CD4-positive, alpha-beta T cell treated with Interferon gamma for 1 hour (primary cell): Measurements from ENCODE around the gene PRR23E.

Experiments
- DNase-seq: peaks from one replicate; pipeline ENCODE4 v3.0.0-alpha.2; 2020

PRR23E gene

DNA sequence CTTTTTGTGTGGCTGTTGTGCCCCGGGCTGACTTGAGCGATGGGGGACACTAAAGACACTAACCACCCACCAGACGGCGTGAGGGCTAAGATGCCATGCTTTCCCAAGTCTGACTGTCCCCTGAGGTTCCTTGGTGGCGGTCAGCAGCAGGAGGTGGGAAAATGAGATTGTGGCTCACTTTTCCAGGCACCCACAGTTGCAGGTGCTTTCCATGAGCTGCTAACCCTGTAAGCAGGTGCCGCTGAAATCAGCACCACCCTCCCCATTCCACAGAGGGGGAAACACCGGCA lies 17.7 kb downstream of the PRR23E start:
- no peak for DNase-seq

DNA sequence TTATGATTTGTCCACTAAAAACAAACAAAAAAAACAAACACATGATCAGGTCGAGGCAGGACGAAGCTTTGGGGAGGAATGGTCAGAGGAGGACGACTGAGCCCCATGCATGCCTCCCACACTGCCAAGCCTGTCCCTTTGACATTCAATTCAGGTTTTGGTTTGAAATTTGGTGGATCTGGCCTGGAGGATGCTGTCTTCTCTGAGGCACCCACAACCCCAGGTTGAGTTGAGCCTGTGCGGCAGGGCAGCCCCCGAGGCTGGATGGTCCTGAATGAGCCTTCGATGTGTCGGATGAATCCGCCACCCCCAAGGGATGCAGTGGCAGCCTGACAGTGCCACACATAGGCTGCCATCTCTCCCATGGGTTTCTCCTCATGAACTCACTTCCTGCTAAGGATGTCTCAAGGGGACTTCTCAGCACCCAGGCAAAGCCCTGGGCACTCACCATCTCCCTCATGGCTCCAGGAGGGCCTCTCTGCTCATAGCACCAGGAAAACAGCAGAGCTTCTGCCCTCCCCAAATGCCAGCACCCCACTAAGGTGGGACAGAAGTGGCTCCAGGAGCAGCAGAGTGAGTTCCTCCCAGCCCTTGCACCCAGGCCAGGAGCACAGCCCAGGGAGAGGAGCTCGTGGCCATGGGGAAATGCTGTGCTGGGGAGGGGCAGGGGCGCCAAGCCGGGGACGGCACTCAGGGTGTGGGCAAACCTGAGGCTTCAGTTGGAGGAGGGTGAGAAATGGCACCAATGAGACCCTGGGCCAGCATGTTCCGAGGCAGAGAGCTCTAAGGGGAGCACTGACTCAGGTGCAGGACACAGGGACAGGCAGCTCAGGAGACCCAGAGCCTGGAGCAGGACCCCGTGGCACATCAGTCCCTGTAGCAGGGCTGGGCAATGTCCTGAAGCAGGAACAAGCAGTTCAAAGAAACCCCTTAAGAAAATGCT lies 18.5 kb downstream of the PRR23E start:
- no peak for DNase-seq

DNA sequence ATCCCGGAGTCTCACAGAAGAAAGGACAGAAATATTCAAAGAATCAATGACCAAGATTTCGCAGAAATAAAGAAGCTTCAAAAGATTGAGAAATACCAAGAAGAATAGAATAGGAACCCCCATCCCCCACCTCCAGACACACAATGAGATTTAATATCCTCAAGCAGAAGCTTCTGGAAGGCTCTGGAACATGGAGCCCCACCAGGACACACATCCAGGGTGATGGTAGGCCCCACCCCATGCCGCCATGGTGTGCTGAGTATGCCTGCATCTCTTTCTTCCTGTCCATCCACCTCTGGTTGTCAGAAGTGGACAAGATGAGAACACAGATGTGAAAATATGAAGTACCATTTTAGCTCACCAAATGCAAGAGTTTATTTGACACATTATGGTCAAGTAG lies 19.3 kb downstream of the PRR23E start:
- DNase-seq: no peak

DNA sequence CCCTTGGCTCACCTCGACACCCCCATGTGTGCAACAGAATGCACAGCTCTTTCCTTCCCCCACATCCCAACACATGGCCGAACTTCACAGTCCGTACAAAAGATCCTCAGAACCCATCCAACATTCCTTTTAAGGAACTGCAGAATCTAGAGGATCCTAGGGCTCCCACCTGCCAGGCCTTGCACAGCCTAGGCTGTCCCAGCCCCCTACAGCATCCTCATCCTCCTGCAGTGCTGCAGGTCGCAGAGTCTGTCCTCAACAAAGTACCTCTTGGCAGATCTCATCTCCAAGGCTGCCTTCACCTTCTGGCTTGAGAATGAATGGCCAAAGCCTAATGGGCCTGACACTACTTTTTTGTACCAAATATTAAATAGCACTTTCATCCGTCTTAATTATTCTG lies 19.8 kb downstream of the PRR23E start:
- no peak for DNase-seq

DNA sequence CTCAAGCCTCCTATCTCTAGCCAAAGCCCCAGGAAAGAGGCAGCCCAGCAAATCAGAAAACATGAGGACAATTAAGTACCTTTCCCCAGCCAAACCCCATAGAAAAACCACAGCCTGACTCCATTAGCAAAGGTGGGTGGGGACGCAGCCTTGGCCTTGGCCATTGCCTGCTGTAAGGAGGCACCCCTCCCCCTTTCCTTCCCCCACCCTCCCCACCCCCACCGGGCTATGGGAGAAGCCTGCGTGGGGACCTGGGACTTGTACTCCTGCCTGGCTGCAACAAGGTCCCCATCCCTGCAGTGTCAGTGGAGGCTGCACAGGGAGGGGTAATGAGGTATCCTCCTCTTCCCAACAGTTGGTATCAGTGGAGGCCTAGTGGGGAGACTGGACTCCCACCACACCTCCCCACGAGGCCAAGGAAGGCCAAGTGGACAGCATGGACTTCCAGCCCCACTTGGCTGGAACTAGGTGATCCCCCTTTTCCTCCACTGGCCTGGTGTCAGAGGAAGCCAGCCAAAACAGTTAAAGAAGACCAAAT lies 20.5 kb downstream of the PRR23E start:
- DNase-seq: no peak

DNA sequence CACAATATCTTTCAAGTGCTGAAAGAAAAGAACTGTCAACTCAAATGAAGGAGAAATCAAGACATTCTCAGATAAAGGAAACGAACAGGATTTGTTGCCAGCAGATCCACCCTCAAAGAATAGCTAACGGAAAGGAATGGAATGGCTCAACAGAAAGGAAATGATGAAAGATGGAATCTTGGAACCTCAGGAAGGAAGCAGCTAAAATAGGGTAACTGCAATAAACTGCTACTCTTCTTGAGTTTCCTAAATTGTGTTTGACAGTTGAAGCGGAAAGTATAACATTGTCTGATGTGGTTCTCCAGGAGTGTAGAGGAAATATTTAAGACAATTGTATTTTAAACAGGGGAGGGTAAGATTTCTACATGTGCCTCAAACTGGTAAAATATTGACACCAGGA lies 22.0 kb downstream of the PRR23E start:
- DNase-seq: no peak

DNA sequence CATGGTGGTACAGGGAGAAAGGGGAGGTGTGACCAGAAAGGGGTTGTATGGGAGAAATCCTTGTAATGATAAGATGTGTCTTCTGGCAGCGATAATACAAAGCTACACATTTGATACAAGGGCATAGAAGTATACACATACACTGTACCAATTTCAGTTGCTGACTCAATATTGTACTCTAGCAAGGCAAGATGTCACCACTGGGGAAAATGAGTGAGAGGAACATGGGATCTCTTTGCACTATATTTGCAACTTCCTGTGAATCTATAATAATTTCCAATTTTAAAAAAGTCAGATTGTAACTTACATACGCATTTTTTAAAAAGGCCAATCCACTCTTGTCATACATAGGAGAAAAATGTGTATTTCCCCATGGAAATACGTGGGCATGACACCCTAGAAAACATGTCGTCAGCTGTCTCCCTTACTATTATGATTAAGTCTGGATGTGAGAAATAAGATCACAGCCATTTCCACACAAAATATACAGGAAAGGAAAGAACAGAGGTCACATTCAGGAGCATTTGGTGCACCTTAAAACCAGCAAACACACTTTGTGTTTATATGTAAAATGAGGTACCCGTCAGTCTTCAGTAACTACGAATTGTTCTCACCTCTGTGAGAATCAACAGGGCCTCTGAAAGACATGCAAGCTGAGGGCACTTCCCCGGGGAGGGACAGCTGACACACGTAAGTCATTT lies 22.9 kb downstream of the PRR23E start:
- DNase-seq: no peak

DNA sequence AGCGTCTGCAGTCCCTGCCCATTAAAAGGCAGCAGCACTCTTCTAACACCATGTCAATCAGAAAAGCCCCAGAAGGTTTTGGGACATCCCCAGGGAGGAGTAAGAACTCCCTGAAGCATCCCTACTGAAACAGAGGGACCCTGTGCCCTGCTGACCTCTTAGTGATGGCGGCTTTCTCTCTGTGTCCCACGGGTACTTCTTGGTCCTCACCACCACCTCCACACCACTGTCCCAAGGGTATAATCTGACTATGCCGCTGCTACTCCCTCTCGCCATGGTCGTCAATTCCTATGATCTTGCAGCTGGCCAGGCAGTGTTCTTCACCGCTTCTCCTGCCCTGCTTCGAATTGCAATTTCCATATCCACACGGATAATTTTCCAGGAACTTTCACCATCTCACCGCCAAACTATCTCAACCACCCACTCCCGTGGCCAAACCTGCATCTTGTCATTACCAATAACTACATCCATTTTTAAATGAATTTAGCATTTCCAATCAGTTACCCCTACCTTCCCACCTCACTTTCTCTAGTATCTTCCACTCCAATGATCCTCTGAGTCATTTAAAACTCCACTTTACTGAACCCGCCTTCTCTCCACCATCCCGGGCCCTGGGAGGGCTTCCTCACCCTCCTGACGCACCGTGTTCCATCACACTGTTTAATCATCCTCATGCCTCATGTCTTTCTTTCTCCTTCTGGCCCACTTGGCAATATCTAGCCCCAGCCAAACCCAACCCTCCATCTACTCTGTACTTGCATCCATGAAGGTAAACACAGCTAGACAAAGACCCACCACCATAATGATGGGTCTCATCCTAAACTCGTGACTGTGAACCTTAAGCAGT lies 23.7 kb downstream of the PRR23E start:
- DNase-seq: no peak

DNA sequence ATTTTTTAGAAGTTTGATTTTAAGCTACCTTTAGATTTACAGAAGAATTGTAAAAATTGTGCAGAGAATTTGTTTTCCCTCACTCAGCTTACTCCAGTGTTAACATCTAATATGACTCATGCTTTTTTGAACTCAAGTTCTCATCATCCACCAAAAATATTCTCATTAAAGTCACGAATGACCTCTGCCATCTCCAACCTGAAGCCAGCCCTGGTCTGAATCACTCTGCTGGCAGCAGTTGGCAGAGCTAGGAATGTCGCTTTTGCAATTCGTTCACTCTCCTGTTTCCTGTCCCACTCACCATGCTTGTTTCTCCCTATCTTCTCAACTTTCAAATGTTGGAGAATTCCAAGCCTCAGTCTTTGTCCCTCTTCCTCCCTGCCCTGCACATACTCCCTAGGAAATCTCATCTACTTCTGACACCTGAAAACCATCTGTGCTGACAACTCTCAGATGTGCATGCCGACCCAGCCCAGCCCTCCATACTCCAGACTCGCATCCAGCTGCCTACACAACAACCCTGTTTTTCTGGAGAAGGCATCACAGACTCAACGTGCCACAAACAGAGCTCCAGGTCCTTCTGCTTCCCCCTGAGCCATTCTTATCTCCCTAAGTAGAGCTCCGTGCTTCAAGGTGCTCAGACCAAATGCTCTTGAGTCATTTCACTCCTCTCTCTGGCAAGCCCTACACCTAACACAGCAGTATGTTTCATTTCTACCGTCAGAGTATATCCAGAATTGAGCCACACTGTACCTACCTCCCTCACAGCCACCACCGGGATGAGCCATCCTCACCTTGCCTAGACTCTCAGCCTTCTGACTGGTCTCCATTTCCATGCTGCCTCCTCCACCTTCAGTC lies 24.9 kb downstream of the PRR23E start:
- DNase-seq: no peak

DNA sequence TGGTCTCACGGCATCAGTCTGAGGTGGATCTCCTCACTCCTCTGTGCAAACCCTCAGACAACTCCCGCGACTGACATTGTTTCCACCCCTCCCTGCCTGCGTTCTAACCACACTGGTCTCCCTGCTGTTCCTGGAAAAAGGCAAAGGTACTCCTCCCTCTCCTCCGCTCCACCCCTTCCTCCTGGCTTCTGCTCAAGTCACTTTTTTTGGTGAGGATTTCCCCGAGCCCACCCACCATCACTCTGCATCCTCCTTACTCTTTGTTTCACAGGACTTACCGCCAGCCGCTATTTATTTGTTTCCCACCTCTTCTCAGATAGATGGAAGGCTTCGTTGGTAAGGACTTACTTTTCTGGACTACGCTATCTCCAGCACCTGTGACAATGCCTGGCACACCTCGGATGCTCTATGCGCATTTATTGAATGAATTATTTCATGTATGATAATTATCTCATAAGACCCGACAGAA lies 25.6 kb downstream of the PRR23E start:
- no peak for DNase-seq

DNA sequence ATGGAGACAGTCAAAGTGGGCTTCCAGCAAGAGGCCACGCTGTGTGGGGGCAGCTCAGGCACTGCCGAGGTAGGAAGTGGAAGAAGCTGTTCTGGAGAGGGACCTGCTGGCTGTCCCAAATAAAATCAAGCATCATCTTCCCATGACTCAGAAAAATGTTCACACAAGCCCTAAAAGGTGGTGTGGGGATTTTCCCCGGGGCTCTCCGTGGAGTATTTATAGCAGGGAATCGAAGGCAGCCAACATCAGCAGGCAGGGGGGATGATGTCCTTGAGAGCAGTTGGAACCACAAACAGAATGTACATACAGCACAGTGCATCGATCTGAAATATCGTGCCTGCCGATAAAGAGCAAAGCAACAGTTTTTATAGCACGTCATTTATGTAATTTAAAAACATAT lies 27.6 kb downstream of the PRR23E start:
- DNase-seq: no peak

DNA sequence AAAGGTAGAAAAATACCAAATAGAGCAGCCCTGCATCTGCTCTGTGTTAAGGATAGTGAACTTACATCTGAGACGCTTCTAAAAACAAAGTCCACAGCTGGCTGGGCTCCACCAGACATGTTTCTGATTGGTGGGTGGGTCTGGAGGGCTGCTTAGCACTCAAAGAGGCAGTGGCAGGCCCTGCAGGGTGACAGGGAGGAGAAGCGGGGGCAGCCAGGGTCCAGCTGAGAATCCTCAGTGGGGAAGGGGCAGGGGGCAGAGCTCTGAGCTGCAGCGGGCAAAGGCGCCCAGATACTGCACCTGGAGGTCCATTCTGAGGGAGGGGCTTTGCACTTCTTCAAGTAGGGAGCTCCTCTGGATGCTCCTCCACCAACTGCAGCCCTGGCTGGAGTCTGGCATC lies 28.1 kb downstream of the PRR23E start:
- no peak for DNase-seq

DNA sequence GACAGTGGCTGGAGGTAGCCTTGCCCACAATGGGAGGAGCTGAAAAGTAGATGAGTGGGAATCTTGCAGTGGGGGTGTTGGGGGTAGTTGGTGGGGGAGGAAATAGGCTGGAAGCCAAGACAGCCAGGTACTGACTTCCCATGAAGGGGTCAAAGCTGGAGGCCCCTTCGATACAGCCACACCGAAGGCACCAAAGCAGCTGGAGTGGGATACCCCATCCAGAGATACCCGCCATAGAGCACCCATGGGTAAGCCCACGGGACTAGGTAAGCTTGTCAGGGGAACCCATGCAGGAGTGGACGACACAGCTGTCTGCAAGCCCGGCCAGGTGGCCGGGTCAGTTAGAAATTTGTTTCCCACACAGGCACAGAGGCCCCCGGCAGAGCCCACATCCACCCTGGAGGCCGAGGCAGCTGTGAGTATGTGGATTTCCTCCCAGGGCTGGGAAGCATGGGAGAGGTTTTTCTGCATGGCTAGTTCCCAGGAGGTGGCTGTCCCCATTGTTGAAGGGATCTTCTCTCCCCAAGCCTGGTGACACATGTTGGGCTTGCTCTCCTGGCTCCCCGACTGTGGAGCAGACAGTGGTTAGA lies 28.6 kb downstream of the PRR23E start:
- no peak for DNase-seq

DNA sequence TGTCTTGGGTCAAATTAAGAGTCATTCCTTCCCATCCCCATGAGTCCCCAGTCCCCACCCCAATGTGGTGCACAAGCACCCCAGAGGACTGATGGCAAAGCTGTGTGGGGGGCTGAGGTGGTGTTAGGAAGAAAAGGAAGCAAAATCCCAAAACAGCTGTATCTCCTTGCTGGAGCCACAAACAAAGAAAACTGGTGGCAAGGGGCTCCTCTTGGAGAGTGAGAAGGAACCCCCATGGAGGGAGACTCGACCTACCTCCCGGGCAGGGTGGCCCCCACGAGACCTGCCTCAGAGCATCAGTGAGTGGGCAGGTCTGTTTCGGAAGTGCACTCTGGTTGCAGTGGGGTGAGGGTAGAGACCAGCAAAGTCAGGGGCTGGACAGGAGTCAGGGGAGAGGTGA lies 29.2 kb downstream of the PRR23E start:
- no peak for DNase-seq

DNA sequence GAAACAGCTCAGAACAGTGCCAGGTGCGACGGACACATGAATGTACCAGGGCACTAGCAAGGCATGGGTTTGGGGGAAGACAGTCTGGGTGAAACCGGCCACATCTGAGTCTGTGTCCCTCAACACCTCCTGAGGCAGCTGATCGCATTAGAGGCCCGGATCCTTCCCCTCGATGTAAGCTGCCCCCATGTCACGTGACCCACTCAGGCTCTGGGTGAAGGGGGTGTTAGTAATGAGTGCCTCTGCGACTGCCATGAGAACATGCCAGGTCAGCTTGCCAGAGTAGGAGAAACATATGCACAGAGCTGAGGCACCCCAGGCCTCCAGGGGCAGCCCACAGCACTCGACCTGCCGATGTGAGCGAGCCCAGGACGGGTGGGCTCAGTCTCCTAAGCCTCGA lies 29.7 kb downstream of the PRR23E start:
- DNase-seq: no peak

DNA sequence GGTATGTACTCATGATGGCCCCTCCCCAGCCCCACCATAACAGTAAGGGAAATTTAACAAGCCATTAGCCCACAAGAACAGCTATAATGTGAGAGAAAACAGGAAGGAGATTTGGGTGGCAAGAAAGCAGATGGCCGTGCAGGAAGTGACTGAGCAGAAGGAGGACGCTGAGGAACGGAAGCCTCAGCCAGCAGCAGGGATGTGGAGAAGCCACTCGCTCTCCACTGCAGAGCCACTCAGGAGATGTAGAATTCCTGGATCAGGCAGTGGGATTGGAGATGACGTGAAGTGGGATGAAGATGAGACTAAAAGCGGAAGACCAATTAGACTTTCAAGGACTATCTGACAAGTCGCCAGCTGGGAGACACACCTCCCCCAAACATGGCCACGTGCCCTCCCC lies 31.2 kb downstream of the PRR23E start:
- no peak for DNase-seq

DNA sequence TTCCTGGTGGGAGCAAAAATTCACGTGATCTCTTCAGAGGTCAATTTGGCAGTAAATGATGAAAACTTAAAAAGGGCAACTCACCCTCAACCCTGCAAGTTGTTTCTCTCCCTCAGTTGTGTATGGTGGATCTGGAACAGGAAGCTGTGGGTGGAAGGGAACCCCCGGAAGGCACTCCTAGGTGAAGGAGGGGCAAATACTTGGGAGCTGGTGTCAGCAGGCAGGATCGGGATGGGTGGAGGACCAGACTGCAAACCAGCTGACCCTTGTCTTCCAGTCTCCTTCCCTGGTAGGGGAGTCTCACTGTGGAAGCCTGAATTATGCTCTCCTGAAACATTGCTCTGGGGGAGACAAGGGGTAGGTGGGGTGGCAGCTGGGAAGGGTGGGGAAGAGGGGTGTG lies 33.5 kb downstream of the PRR23E start:
- no peak for DNase-seq

DNA sequence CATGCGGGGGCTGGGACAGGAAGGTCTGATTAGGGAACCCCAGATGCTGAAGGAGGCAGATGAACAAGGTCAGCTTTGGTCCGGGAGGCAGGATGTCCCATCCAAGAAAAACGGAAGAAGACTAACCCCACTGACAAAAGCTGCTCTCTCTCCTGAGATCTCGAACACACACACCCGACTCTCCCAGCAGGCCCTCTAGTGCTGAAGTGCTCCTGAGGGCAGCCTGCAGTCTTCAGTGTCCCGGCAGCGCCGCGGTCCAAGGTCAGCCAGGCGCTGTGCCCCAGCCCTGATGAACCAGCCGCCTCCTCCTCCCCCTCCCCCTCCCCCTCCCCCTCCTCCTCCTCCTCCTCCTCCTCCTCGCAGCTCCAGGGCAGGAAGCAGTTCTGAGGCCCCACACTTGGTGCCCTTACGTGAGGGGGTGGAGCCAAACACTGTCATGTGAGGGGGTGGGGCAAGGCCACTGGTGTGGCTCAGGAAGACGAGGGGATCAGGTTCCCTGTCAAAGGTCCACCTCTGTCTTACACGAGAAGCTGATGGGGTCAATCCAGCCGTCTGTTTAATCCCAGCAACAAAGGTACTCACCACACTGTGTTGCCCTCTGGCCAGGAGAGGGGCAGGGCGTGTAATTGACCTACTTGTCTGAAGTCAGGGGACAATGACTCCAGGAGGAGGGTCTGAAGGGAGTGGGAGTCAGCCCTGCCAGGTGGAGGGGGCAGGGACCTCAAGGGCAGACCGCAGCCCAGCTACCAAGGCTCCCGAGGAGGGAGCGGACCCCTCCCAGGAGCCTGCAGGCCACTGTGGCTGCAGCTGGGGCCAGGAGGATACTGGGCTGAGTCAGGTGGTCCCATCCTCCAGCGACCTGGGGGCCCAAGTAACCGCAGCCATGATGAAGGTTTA lies 34.3 kb downstream of the PRR23E start:
- peak; percentile 17 for DNase-seq

DNA sequence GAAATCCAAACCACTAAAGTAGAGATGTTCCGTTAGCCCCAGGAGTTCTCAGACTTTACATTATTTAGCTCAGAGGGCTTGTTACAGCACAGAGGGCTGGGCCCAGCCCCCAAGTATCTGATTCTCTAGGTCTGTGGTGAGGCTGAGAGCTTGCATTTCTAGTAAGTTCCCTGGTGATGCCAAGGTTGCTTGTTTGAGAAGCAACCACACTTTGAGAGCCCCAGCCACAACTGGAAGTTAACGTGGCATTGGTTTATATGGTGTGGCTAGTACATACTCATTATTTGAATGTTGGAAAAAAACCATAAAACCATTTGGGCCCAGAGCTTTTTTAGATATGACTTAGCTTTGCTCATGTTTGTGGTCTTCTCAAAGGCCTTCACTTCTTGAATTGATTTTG lies 35.9 kb downstream of the PRR23E start:
- no peak for DNase-seq

DNA sequence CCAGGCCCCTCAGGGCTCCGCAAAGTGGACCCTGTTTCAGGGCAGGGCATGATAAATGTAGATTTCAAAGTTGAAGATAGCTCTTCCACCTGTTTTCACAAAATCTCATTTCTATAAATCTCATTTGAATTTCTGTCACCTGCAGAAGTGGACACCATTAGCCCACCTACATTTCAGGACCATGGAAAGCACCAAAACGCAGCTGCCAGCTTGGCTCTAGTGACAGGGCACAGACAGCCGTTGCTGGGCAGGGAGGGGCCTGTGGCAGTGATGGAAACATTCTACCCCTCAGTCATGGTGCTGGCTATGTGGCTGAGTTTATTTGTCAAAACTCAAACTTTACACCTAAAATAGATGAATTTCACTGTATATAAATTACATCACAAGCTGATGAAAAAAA lies 40.4 kb downstream of the PRR23E start:
- DNase-seq: no peak

DNA sequence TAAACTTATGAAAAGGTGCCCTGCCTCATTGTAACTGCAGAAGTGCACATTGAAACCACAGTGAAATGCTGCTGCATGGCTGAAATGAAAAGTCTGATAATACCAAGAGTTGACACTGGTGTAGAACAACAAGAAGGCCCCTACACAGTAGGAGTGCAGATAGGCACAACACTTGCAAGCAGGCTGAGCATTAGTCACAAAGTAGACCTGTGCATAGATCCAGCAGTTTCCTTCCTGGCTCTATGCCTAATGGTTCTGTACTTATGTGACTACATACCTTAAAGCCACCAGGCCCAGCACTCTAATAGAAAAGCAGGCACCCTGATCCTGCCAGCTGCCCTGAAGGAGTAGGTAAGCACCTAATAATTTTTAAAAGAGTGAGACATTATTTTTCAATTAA lies 41.8 kb downstream of the PRR23E start:
- no peak for DNase-seq
